ENCODE measurements around the gene PARN.
A peak's percentile ranks its signal among the peaks of the same experiment; 100 is the strongest.
"Not testable (repeated sequence)": the region's sequence is repeated elsewhere in the genome, so short reads cannot be mapped to it uniquely, and the experiment has no call there.

Gene PARN

GRCh38 chr16:14632693-14633569 lies 2.9 kb upstream of the PARN start, which contains the start of gene BFAR:
TSS of gene BFAR (plus strand) at chr16:14632951. CDS start at chr16:14644347, 11,396 bp downstream.
- DNase-seq (ENCODE audit: low read depth in 1 of 2, low spot score in 1 of 2) = peak; percentile 99

- not testable (repeated sequence) for DNase-seq (ENCODE audit: low read depth in 1 of 2, low spot score in 1 of 2)
These were observed 715 bp upstream of the PARN start for GRCh38 chr16:14630620-14631330.

- DNase-seq (ENCODE audit: low read depth in 1 of 2, low spot score in 1 of 2) = no peak
These were observed 495 bp downstream of the PARN start for GRCh38 chr16:14629612-14629918.

GRCh38 chr16:14628806-14629611 lies 1.1 kb downstream of the PARN start:
- no peak for DNase-seq (ENCODE audit: low read depth in 1 of 2, low spot score in 1 of 2)

- no peak for DNase-seq (ENCODE audit: low read depth in 1 of 2, low spot score in 1 of 2)
These were observed 3.0 kb downstream of the PARN start for GRCh38 chr16:14627078-14627477.

GRCh38 chr16:14618566-14618965 lies 11.5 kb downstream of the PARN start:
- DNase-seq (ENCODE audit: low read depth in 1 of 2, low spot score in 1 of 2) = no peak

GRCh38 chr16:14616280-14616679 lies 13.8 kb downstream of the PARN start:
- no peak for DNase-seq (ENCODE audit: low read depth in 1 of 2, low spot score in 1 of 2)

- DNase-seq (ENCODE audit: low read depth in 1 of 2, low spot score in 1 of 2) = no peak
These were observed 16.1 kb downstream of the PARN start for GRCh38 chr16:14613991-14614390.

GRCh38 chr16:14611660-14612059 lies 18.4 kb downstream of the PARN start:
- DNase-seq (ENCODE audit: low read depth in 1 of 2, low spot score in 1 of 2) = no peak

- no peak for DNase-seq (ENCODE audit: low read depth in 1 of 2, low spot score in 1 of 2)
These were observed 20.3 kb downstream of the PARN start for GRCh38 chr16:14609716-14610115.

- DNase-seq (ENCODE audit: low read depth in 1 of 2, low spot score in 1 of 2) = no peak
These were observed 21.5 kb downstream of the PARN start for GRCh38 chr16:14608604-14609003.

- DNase-seq (ENCODE audit: low read depth in 1 of 2, low spot score in 1 of 2) = no peak
These were observed 21.9 kb downstream of the PARN start for GRCh38 chr16:14608111-14608566.

- DNase-seq (ENCODE audit: low read depth in 1 of 2, low spot score in 1 of 2) = no peak
These were observed 24.0 kb downstream of the PARN start for GRCh38 chr16:14606102-14606501.

- DNase-seq (ENCODE audit: low read depth in 1 of 2, low spot score in 1 of 2) = no peak
These were observed 27.6 kb downstream of the PARN start for GRCh38 chr16:14602443-14602963.

GRCh38 chr16:14600164-14600563 lies 29.9 kb downstream of the PARN start:
- DNase-seq (ENCODE audit: low read depth in 1 of 2, low spot score in 1 of 2) = no peak

- no peak for DNase-seq (ENCODE audit: low read depth in 1 of 2, low spot score in 1 of 2)
These were observed 43.3 kb downstream of the PARN start for GRCh38 chr16:14586637-14587305.

- no peak for DNase-seq (ENCODE audit: low read depth in 1 of 2, low spot score in 1 of 2)
These were observed 44.8 kb downstream of the PARN start for GRCh38 chr16:14585287-14585686.

GRCh38 chr16:14580926-14581325 lies 49.1 kb downstream of the PARN start:
- DNase-seq (ENCODE audit: low read depth in 1 of 2, low spot score in 1 of 2) = not testable (repeated sequence)

- no peak for DNase-seq (ENCODE audit: low read depth in 1 of 2, low spot score in 1 of 2)
These were observed 50.8 kb downstream of the PARN start for GRCh38 chr16:14579266-14579665.

- DNase-seq (ENCODE audit: low read depth in 1 of 2, low spot score in 1 of 2) = no peak
These were observed 53.5 kb downstream of the PARN start for GRCh38 chr16:14576532-14576931.

- no peak for DNase-seq (ENCODE audit: low read depth in 1 of 2, low spot score in 1 of 2)
These were observed 54.0 kb downstream of the PARN start for GRCh38 chr16:14576069-14576468.

Data from stimulated activated CD4-positive, alpha-beta T cell treated with anti-CD3 and anti-CD28 coated beads, Interleukin-15, amount 100 ng/mL, for 1 hour (primary cell).